Liver (tissue), 3 donors: ENCODE data around the gene PDLIM3.

Experiments used
- ATF3 ChIP-seq: IDR thresholded peaks from 2 replicates; pipeline ENCODE4 v1.6.1; 2016; ENCODE audit warnings: antibody characterized with exemption
- CTCF ChIP-seq: fragments of 150-350 bp; IDR thresholded peaks from 2 replicates; pipeline ENCODE4 v1.5.1; 2017; ENCODE audit warnings: improper control_type of control experiment, low read depth, low read length; ENCODE audit not compliant: missing input control
- EGR1 ChIP-seq, 2 donors: IDR thresholded peaks; 2 replicates each; pipeline ENCODE4 v1.6.1; 2016 to 2018; ENCODE audit warnings: antibody characterized with exemption in 2 of 2, low read depth in 2 of 2
- JUND ChIP-seq, 2 donors: IDR thresholded peaks; 2 replicates each; pipeline ENCODE4 v1.6.1; 2016; ENCODE audit warnings: antibody characterized with exemption in 2 of 2
- MAX ChIP-seq: IDR thresholded peaks from 2 replicates; pipeline ENCODE4 v1.6.1; 2016; ENCODE audit warnings: antibody characterized with exemption
- REST ChIP-seq: IDR thresholded peaks from 2 replicates; pipeline ENCODE4 v1.6.1; 2016; ENCODE audit warnings: antibody characterized with exemption, mild to moderate bottlenecking
- TAF1 ChIP-seq: conservative IDR thresholded peaks from 2 replicates; pipeline ENCODE4 v1.6.1; 2016; ENCODE audit warnings: antibody characterized with exemption, mild to moderate bottlenecking
- YY1 ChIP-seq: IDR thresholded peaks from 2 replicates; pipeline ENCODE4 v1.6.1; 2016; ENCODE audit warnings: antibody characterized with exemption, mild to moderate bottlenecking
- donor health status: healthy.
- donor health status: healthy.

GRCh38 chr4:185565696-185566095 is 30.4 kb upstream of the PDLIM3 start:
- TF ChIP-seq CTCF (no peak), TAF1 (no peak), YY1 (no peak), JUND (IDR thresholded peaks at IDR 0.05) (no peak), REST (no peak), EGR1 (IDR thresholded peaks at IDR 0.05; ENCODE audit: low read depth in 2 of 2) (no peak), MAX (no peak), ATF3 (no peak)
